HEK293 (cell line): ENCODE measurements around the gene WDR7.

Experiments
- CTCF ChIA-PET: fragments of 350-600 bp; formaldehyde crosslinking; extraction: SDS; loops from one replicate; lab custom pipeline; 2021; ENCODE audit warnings: antibody characterized with exemption; lab: Yijun Ruan, JAX
- POLR2A ChIA-PET: fragments of 300-600 bp; formaldehyde crosslinking; extraction: SDS; loops from one replicate; lab custom pipeline; 2020; ENCODE audit warnings: antibody characterized with exemption, inconsistent platforms; lab: Yijun Ruan, JAX
- H3K27ac ChIP-seq: fragments of 200-500 bp; sonication (Bioruptor generic); 2 replicates; pipeline ENCODE4 v1.5.1; 2014; ENCODE audit warnings: low read depth, low read length, control low read depth, inconsistent platforms; ENCODE audit errors: extremely low read depth
- H3K36me3 ChIP-seq, 2 experiments: fragments of 200-500 bp in 1 of 2; sonication (Bioruptor generic) in 1 of 2; 1 replicate in 1 of 2; 2 replicates in 1 of 2; pipeline ENCODE4 v1.5.1; 2014 to 2017; ENCODE audit warnings: inconsistent platforms in 2 of 2, low read length in 2 of 2; ENCODE audit not compliant: control insufficient read depth in 2 of 2, insufficient read depth in 1 of 2
- H3K4me1 ChIP-seq: fragments of 200-500 bp; sonication (Bioruptor generic); 2 replicates; pipeline ENCODE4 v1.5.1; 2014; ENCODE audit warnings: mild to moderate bottlenecking, low read length, inconsistent platforms; ENCODE audit not compliant: control insufficient read depth, insufficient read depth
- H3K4me3 ChIP-seq: 2 replicates; pipeline ENCODE4 v1.5.1; 2011; ENCODE audit warnings: low read depth, mild to moderate bottlenecking, control low read depth, low read length, moderate library complexity
- H3K9me3 ChIP-seq: fragments of 200-500 bp; sonication (Bioruptor generic); 2 replicates; pipeline ENCODE4 v1.5.1; 2014; ENCODE audit warnings: low read depth, low read length, inconsistent platforms; ENCODE audit not compliant: control insufficient read depth, insufficient read depth
- GFI1B ChIP-seq: fragments of 450-650 bp; formaldehyde crosslinking; IDR thresholded peaks from 2 replicates; pipeline ENCODE4 v1.5.1; 2016; ENCODE audit warnings: missing biosample characterization, missing genetic modification characterization
- HOXD13 ChIP-seq: sonication (generic); formaldehyde crosslinking; IDR thresholded peaks from 2 replicates; pipeline ENCODE4 v1.8.0; 2022; ENCODE audit warnings: missing genetic modification reagents, borderline replicate concordance
- KLF8 ChIP-seq: fragments of 450-650 bp; formaldehyde crosslinking; IDR thresholded peaks from 2 replicates; pipeline ENCODE4 v1.5.1; 2016; ENCODE audit warnings: missing biosample characterization, missing genetic modification characterization
- MYNN ChIP-seq: fragments of 450-650 bp; formaldehyde crosslinking; IDR thresholded peaks from 2 replicates; pipeline ENCODE4 v1.5.1; 2016; ENCODE audit warnings: missing biosample characterization, missing genetic modification characterization, borderline replicate concordance
- ZBTB48 ChIP-seq: fragments of 450-650 bp; formaldehyde crosslinking; IDR thresholded peaks from 2 replicates; pipeline ENCODE4 v1.5.1; 2016; ENCODE audit warnings: missing biosample characterization, missing genetic modification characterization
- ZBTB7A ChIP-seq: fragments of 450-650 bp; formaldehyde crosslinking; IDR thresholded peaks from 2 replicates; pipeline ENCODE4 v1.5.1; 2016; ENCODE audit warnings: low read depth, missing biosample characterization, missing genetic modification characterization
- ZNF202 ChIP-seq: fragments of 450-650 bp; formaldehyde crosslinking; IDR thresholded peaks from 2 replicates; pipeline ENCODE4 v1.5.1; 2016; ENCODE audit warnings: missing biosample characterization, missing genetic modification characterization, borderline replicate concordance
- ZNF248 ChIP-seq: fragments of 450-650 bp; formaldehyde crosslinking; IDR thresholded peaks from 2 replicates; pipeline ENCODE4 v1.5.1; 2017; ENCODE audit warnings: missing biosample characterization, missing genetic modification characterization
- ZNF302 ChIP-seq: fragments of 450-650 bp; formaldehyde crosslinking; IDR thresholded peaks from 2 replicates; pipeline ENCODE4 v1.5.1; 2016; ENCODE audit warnings: missing biosample characterization, missing genetic modification characterization, low read depth
- ZNF423 ChIP-seq: fragments of 450-650 bp; formaldehyde crosslinking; IDR thresholded peaks from 2 replicates; pipeline ENCODE4 v1.5.1; 2016; ENCODE audit warnings: missing biosample characterization, missing genetic modification characterization
- ZNF426 ChIP-seq: fragments of 450-650 bp; formaldehyde crosslinking; IDR thresholded peaks from 2 replicates; pipeline ENCODE4 v1.5.1; 2017; ENCODE audit warnings: missing biosample characterization, missing genetic modification characterization, mild to moderate bottlenecking, inconsistent platforms, moderate library complexity
- ZNF514 ChIP-seq: fragments of 450-650 bp; formaldehyde crosslinking; IDR thresholded peaks from 2 replicates; pipeline ENCODE4 v1.5.1; 2016; ENCODE audit warnings: missing biosample characterization, missing genetic modification characterization
- ZNF560 ChIP-seq: fragments of 450-650 bp; formaldehyde crosslinking; IDR thresholded peaks from 2 replicates; pipeline ENCODE4 v1.5.1; 2017; ENCODE audit warnings: missing biosample characterization, missing genetic modification characterization, borderline replicate concordance
- ZNF561 ChIP-seq: fragments of 450-650 bp; IDR thresholded peaks from 2 replicates; pipeline ENCODE4 v1.5.1; 2018; ENCODE audit warnings: missing biosample characterization, missing genetic modification characterization, borderline replicate concordance
- ZNF596 ChIP-seq: fragments of 450-650 bp; IDR thresholded peaks from 2 replicates; pipeline ENCODE4 v1.5.0; 2018; ENCODE audit warnings: missing biosample characterization, mild to moderate bottlenecking, missing genetic modification characterization, moderate library complexity
- ZNF664 ChIP-seq: fragments of 450-650 bp; formaldehyde crosslinking; IDR thresholded peaks from 2 replicates; pipeline ENCODE4 v1.5.1; 2016; ENCODE audit warnings: missing biosample characterization, missing genetic modification characterization
- ZNF677 ChIP-seq: fragments of 450-650 bp; IDR thresholded peaks from 2 replicates; pipeline ENCODE4 v1.5.0; 2018; ENCODE audit warnings: missing biosample characterization, mild to moderate bottlenecking, missing genetic modification characterization, moderate library complexity
- ZNF791 ChIP-seq: fragments of 450-650 bp; formaldehyde crosslinking; IDR thresholded peaks from 2 replicates; pipeline ENCODE4 v1.5.1; 2016; ENCODE audit warnings: missing biosample characterization, missing genetic modification characterization
- ZSCAN30 ChIP-seq: fragments of 450-650 bp; IDR thresholded peaks from 2 replicates; pipeline ENCODE4 v1.5.1; 2018; ENCODE audit warnings: missing biosample characterization, mild to moderate bottlenecking, missing genetic modification characterization, moderate library complexity
- TF ChIP-seq, protein P1 (sequence below): fragments of 450-650 bp; formaldehyde crosslinking; IDR thresholded peaks from 2 replicates; pipeline ENCODE4 v1.5.1; 2017; ENCODE audit warnings: missing biosample characterization, missing genetic modification characterization
- TF ChIP-seq, protein P2 (sequence below): fragments of 450-650 bp; formaldehyde crosslinking; optimal IDR thresholded peaks from 2 replicates; pipeline ENCODE3; 2016; ENCODE audit warnings: missing biosample characterization, mild to moderate bottlenecking, missing genetic modification characterization
- TF ChIP-seq, protein P3 (sequence below): IDR thresholded peaks from 2 replicates; pipeline ENCODE4 v1.6.1; 2011; ENCODE audit warnings: mild to moderate bottlenecking, low read depth, low read length, borderline replicate concordance
- TF ChIP-seq, protein P4 (sequence below): fragments of 450-650 bp; formaldehyde crosslinking; IDR thresholded peaks from 2 replicates; pipeline ENCODE4 v1.5.1; 2016; ENCODE audit warnings: missing biosample characterization, missing genetic modification characterization, borderline replicate concordance

Gene WDR7

GRCh38 chr18:57063601-57064103 is 412.5 kb downstream of the WDR7 start:
- no peaks in the 10 kb centered on the region for H3K9me3 ChIP-seq
- no peaks in the 10 kb centered on the region for H3K4me1 ChIP-seq
- H3K4me3 ChIP-seq, result no peak overlapping the region
- H3K27ac ChIP-seq, result no peak overlapping the region
- no peak for TF ChIP-seq ZNF791 (tag by site-specific recombination)
- TF ChIP-seq, protein P1, sequence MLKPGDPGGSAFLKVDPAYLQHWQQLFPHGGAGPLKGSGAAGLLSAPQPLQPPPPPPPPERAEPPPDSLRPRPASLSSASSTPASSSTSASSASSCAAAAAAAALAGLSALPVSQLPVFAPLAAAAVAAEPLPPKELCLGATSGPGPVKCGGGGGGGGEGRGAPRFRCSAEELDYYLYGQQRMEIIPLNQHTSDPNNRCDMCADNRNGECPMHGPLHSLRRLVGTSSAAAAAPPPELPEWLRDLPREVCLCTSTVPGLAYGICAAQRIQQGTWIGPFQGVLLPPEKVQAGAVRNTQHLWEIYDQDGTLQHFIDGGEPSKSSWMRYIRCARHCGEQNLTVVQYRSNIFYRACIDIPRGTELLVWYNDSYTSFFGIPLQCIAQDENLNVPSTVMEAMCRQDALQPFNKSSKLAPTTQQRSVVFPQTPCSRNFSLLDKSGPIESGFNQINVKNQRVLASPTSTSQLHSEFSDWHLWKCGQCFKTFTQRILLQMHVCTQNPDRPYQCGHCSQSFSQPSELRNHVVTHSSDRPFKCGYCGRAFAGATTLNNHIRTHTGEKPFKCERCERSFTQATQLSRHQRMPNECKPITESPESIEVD (tag by site-specific recombination), result no peak
- TF ChIP-seq ZNF596 (tag by site-specific recombination), result no peak
- TF ChIP-seq ZNF423 (tag by site-specific recombination), result no peak
- TF ChIP-seq ZNF514 (tag by site-specific recombination), result no peak
- no peak for TF ChIP-seq KLF8 (tag by site-specific recombination)
- TF ChIP-seq, protein P2, sequence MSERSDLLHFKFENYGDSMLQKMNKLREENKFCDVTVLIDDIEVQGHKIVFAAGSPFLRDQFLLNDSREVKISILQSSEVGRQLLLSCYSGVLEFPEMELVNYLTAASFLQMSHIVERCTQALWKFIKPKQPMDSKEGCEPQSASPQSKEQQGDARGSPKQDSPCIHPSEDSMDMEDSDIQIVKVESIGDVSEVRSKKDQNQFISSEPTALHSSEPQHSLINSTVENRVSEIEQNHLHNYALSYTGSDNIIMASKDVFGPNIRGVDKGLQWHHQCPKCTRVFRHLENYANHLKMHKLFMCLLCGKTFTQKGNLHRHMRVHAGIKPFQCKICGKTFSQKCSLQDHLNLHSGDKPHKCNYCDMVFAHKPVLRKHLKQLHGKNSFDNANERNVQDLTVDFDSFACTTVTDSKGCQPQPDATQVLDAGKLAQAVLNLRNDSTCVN (tag by site-specific recombination), result no peak
- no peak for TF ChIP-seq ZNF560 (tag by site-specific recombination)
- TF ChIP-seq ZBTB7A (tag by site-specific recombination), result no peak
- no peak for TF ChIP-seq HOXD13 (CRISPR knock-in tag)
- no peak for TF ChIP-seq ZNF664 (tag by site-specific recombination)
- TF ChIP-seq ZNF677 (tag by site-specific recombination), result no peak
- TF ChIP-seq ZNF248 (tag by site-specific recombination), result no peak
- TF ChIP-seq, protein P3, sequence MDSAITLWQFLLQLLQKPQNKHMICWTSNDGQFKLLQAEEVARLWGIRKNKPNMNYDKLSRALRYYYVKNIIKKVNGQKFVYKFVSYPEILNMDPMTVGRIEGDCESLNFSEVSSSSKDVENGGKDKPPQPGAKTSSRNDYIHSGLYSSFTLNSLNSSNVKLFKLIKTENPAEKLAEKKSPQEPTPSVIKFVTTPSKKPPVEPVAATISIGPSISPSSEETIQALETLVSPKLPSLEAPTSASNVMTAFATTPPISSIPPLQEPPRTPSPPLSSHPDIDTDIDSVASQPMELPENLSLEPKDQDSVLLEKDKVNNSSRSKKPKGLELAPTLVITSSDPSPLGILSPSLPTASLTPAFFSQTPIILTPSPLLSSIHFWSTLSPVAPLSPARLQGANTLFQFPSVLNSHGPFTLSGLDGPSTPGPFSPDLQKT, result no peak
- no peak for TF ChIP-seq MYNN (tag by site-specific recombination)
- TF ChIP-seq ZNF561 (tag by site-specific recombination), result no peak
- TF ChIP-seq GFI1B, result no peak
- POLR2A ChIA-PET, result no interaction called here
- no peaks in the 10 kb centered on the region for H3K36me3 ChIP-seq
- CTCF ChIA-PET, result interaction anchor here (1.1 kb wide), 1 partner anchor 198 kb away, joined by 3 read pairs; no protein-coding TSS in a partner anchor

GRCh38 chr18:57073501-57074187 is 422.5 kb downstream of the WDR7 start:
- no peak overlapping the region for H3K4me3 ChIP-seq
- H3K27ac ChIP-seq, result no peak overlapping the region
- ChIA-PET CTCF (no interaction called here), POLR2A (no interaction called here)
- no peaks in the 10 kb centered on the region for H3K36me3 ChIP-seq
- no peaks in the 10 kb centered on the region for H3K9me3 ChIP-seq
- H3K4me1 ChIP-seq, result no peaks in the 10 kb centered on the region
- no peak for TF ChIP-seq ZNF791 (tag by site-specific recombination)
- TF ChIP-seq, protein P4, sequence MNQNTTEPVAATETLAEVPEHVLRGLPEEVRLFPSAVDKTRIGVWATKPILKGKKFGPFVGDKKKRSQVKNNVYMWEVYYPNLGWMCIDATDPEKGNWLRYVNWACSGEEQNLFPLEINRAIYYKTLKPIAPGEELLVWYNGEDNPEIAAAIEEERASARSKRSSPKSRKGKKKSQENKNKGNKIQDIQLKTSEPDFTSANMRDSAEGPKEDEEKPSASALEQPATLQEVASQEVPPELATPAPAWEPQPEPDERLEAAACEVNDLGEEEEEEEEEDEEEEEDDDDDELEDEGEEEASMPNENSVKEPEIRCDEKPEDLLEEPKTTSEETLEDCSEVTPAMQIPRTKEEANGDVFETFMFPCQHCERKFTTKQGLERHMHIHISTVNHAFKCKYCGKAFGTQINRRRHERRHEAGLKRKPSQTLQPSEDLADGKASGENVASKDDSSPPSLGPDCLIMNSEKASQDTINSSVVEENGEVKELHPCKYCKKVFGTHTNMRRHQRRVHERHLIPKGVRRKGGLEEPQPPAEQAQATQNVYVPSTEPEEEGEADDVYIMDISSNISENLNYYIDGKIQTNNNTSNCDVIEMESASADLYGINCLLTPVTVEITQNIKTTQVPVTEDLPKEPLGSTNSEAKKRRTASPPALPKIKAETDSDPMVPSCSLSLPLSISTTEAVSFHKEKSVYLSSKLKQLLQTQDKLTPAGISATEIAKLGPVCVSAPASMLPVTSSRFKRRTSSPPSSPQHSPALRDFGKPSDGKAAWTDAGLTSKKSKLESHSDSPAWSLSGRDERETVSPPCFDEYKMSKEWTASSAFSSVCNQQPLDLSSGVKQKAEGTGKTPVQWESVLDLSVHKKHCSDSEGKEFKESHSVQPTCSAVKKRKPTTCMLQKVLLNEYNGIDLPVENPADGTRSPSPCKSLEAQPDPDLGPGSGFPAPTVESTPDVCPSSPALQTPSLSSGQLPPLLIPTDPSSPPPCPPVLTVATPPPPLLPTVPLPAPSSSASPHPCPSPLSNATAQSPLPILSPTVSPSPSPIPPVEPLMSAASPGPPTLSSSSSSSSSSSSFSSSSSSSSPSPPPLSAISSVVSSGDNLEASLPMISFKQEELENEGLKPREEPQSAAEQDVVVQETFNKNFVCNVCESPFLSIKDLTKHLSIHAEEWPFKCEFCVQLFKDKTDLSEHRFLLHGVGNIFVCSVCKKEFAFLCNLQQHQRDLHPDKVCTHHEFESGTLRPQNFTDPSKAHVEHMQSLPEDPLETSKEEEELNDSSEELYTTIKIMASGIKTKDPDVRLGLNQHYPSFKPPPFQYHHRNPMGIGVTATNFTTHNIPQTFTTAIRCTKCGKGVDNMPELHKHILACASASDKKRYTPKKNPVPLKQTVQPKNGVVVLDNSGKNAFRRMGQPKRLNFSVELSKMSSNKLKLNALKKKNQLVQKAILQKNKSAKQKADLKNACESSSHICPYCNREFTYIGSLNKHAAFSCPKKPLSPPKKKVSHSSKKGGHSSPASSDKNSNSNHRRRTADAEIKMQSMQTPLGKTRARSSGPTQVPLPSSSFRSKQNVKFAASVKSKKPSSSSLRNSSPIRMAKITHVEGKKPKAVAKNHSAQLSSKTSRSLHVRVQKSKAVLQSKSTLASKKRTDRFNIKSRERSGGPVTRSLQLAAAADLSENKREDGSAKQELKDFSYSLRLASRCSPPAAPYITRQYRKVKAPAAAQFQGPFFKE, result no peak
- TF ChIP-seq ZNF202 (tag by site-specific recombination), result no peak
- TF ChIP-seq ZNF426 (tag by site-specific recombination), result no peak
- no peak for TF ChIP-seq KLF8 (tag by site-specific recombination)
- TF ChIP-seq, protein P3, result no peak
- TF ChIP-seq GFI1B, result no peak
- TF ChIP-seq ZBTB48 (tag by site-specific recombination), result no peak
- TF ChIP-seq ZSCAN30 (tag by site-specific recombination), result no peak
- TF ChIP-seq ZNF302 (tag by site-specific recombination), result no peak
